ENCODE results near the gene JAK3.

- TF ChIP-seq, protein P1, sequence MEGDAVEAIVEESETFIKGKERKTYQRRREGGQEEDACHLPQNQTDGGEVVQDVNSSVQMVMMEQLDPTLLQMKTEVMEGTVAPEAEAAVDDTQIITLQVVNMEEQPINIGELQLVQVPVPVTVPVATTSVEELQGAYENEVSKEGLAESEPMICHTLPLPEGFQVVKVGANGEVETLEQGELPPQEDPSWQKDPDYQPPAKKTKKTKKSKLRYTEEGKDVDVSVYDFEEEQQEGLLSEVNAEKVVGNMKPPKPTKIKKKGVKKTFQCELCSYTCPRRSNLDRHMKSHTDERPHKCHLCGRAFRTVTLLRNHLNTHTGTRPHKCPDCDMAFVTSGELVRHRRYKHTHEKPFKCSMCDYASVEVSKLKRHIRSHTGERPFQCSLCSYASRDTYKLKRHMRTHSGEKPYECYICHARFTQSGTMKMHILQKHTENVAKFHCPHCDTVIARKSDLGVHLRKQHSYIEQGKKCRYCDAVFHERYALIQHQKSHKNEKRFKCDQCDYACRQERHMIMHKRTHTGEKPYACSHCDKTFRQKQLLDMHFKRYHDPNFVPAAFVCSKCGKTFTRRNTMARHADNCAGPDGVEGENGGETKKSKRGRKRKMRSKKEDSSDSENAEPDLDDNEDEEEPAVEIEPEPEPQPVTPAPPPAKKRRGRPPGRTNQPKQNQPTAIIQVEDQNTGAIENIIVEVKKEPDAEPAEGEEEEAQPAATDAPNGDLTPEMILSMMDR (IDR thresholded peaks at IDR 0.05) = no peak
- TF ChIP-seq POLR2A (IDR thresholded peaks at IDR 0.05) = no peak
These were observed 36.7 kb downstream of the JAK3 start for GRCh38 chr19:17811103-17811502.
